CD4-positive, alpha-beta T cell treated with Interleukin-17A for 1 hour (primary cell): ENCODE measurements around the gene UPP2.

Source experiments
- DNase-seq: peaks from one replicate; pipeline ENCODE4 v3.0.0-alpha.2; 2020

Gene UPP2

GRCh38 chr2:158112992-158113391 lies 11.3 kb downstream of the UPP2 start:
- no peak for DNase-seq

- DNase-seq: no peak
These were observed 12.1 kb downstream of the UPP2 start for GRCh38 chr2:158113741-158114295.

GRCh38 chr2:158114516-158114915 lies 12.8 kb downstream of the UPP2 start:
- DNase-seq: no peak

GRCh38 chr2:158115202-158115767 lies 13.6 kb downstream of the UPP2 start:
- DNase-seq: no peak

- no peak for DNase-seq
These were observed 15.3 kb downstream of the UPP2 start for GRCh38 chr2:158116936-158117335.

GRCh38 chr2:158120102-158120501 lies 18.4 kb downstream of the UPP2 start:
- no peak for DNase-seq

GRCh38 chr2:158120664-158121641 lies 19.3 kb downstream of the UPP2 start:
- no peak for DNase-seq

- no peak for DNase-seq
These were observed 23.2 kb downstream of the UPP2 start for GRCh38 chr2:158124896-158125295.

GRCh38 chr2:158125756-158126498 lies 24.3 kb downstream of the UPP2 start:
- DNase-seq: no peak

GRCh38 chr2:158127380-158127804 lies 25.7 kb downstream of the UPP2 start:
- no peak for DNase-seq

GRCh38 chr2:158128168-158128973 lies 26.7 kb downstream of the UPP2 start:
- no peak for DNase-seq

- no peak for DNase-seq
These were observed 27.4 kb downstream of the UPP2 start for GRCh38 chr2:158129037-158129436.

- DNase-seq: no peak
These were observed 29.3 kb downstream of the UPP2 start for GRCh38 chr2:158130832-158131473.

- DNase-seq: no peak
These were observed 29.8 kb downstream of the UPP2 start for GRCh38 chr2:158131483-158131912.

- no peak for DNase-seq
These were observed 30.4 kb downstream of the UPP2 start for GRCh38 chr2:158131919-158132566.

- DNase-seq: no peak
These were observed 32.4 kb downstream of the UPP2 start for GRCh38 chr2:158134055-158134454.

- DNase-seq: no peak
These were observed 33.0 kb downstream of the UPP2 start for GRCh38 chr2:158134655-158135054.

- no peak for DNase-seq
These were observed 33.4 kb downstream of the UPP2 start for GRCh38 chr2:158135096-158135495.

GRCh38 chr2:158138255-158138654 lies 36.6 kb downstream of the UPP2 start:
- DNase-seq: no peak

GRCh38 chr2:158140201-158140600 lies 38.5 kb downstream of the UPP2 start:
- no peak for DNase-seq

GRCh38 chr2:158142165-158142564 lies 40.5 kb downstream of the UPP2 start:
- DNase-seq: no peak
